Measurements from ENCODE around the gene ST6GALNAC2.

GRCh38 chr17:76547642-76548202, 37.9 kb downstream of the ST6GALNAC2 start:
- TF ChIP-seq, protein P1, sequence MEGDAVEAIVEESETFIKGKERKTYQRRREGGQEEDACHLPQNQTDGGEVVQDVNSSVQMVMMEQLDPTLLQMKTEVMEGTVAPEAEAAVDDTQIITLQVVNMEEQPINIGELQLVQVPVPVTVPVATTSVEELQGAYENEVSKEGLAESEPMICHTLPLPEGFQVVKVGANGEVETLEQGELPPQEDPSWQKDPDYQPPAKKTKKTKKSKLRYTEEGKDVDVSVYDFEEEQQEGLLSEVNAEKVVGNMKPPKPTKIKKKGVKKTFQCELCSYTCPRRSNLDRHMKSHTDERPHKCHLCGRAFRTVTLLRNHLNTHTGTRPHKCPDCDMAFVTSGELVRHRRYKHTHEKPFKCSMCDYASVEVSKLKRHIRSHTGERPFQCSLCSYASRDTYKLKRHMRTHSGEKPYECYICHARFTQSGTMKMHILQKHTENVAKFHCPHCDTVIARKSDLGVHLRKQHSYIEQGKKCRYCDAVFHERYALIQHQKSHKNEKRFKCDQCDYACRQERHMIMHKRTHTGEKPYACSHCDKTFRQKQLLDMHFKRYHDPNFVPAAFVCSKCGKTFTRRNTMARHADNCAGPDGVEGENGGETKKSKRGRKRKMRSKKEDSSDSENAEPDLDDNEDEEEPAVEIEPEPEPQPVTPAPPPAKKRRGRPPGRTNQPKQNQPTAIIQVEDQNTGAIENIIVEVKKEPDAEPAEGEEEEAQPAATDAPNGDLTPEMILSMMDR (IDR thresholded peaks at IDR 0.05): no peak
- TF ChIP-seq POLR2AphosphoS5 (IDR thresholded peaks at IDR 0.05) (no peak), POLR2A (IDR thresholded peaks at IDR 0.05) (no peak)
